DMS79 treated with DMSO at 0.1 percent for 48 hours (cell line): ENCODE results near the gene SLC44A3.
A peak's percentile ranks its signal among the peaks of the same experiment; 100 is the strongest.

ENCODE experiments used
- DNase-seq: peaks from one replicate; lab custom pipeline; 2025; lab: John Stamatoyannopoulos, UW

SLC44A3 gene

GRCh38 chr1:94909486-94909885, 89.3 kb downstream of the SLC44A3 start:
- DNase-seq, result no peak

- no peak for DNase-seq
These were observed 92.4 kb downstream of the SLC44A3 start for GRCh38 chr1:94912263-94913184.

- DNase-seq, result no peak
These were observed 97.1 kb downstream of the SLC44A3 start for GRCh38 chr1:94917251-94917650.

- peak; percentile 68 for DNase-seq
These were observed 99.3 kb downstream of the SLC44A3 start for GRCh38 chr1:94919241-94920030.

GRCh38 chr1:94920061-94920460, 99.9 kb downstream of the SLC44A3 start:
- no peak for DNase-seq

GRCh38 chr1:94921977-94922376, 101.8 kb downstream of the SLC44A3 start:
- DNase-seq, result no peak

GRCh38 chr1:94922761-94923331, 102.7 kb downstream of the SLC44A3 start:
- peak; percentile 84 for DNase-seq

- peak; percentile 40 for DNase-seq
These were observed 104.8 kb downstream of the SLC44A3 start for GRCh38 chr1:94925004-94925403.

- DNase-seq, result peak; percentile 71
These were observed 105.5 kb downstream of the SLC44A3 start for GRCh38 chr1:94925561-94926125.

GRCh38 chr1:94926126-94926914, 106.2 kb downstream of the SLC44A3 start:
- DNase-seq, result peak; percentile 67

- peak; percentile 83 for DNase-seq
These were observed 106.8 kb downstream of the SLC44A3 start, which contains the start of gene CNN3 for GRCh38 chr1:94926915-94927404. CNN3 (minus strand) TSS chr1:94927110; CDS start chr1:94926894, 216 bp downstream.

GRCh38 chr1:94927405-94928175, 107.4 kb downstream of the SLC44A3 start:
- DNase-seq, result peak; percentile 73

GRCh38 chr1:94928293-94928939, 108.3 kb downstream of the SLC44A3 start:
- DNase-seq, result no peak

GRCh38 chr1:94929351-94930217, 109.4 kb downstream of the SLC44A3 start:
- DNase-seq, result no peak

- DNase-seq, result no peak
These were observed 111.2 kb downstream of the SLC44A3 start for GRCh38 chr1:94931254-94931841.

GRCh38 chr1:94934551-94934950, 114.4 kb downstream of the SLC44A3 start:
- no peak for DNase-seq

GRCh38 chr1:94935034-94935433, 114.9 kb downstream of the SLC44A3 start:
- no peak for DNase-seq

GRCh38 chr1:94935476-94935875, 115.3 kb downstream of the SLC44A3 start:
- DNase-seq, result no peak
